ENCODE data around the gene ADH5.

DNA sequence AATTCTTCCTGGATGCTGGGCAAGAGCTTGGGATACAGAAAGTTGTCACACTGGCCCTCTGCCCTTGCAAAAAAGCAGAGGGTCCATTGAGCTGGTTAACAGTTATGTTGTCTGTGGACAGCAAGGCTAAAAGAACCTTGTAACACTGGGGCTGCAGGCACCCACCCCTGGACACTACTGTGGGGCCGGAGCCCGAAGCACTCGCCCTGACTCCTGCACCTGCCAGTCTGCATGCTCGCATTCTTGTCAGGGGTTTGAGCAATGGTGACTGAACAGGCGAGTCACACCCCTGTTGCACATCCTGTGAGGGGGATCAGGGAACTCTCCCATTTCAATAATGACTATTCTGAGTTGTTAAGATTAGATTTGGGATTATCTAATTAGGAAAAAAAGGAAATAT is 31.9 kb upstream of the ADH5 start:
- TF ChIP-seq POLR2AphosphoS5 (IDR thresholded peaks at IDR 0.05) (no peak), POLR2A (IDR thresholded peaks at IDR 0.05; ENCODE audit: low read depth) (no peak)
- TF ChIP-seq, protein P1, sequence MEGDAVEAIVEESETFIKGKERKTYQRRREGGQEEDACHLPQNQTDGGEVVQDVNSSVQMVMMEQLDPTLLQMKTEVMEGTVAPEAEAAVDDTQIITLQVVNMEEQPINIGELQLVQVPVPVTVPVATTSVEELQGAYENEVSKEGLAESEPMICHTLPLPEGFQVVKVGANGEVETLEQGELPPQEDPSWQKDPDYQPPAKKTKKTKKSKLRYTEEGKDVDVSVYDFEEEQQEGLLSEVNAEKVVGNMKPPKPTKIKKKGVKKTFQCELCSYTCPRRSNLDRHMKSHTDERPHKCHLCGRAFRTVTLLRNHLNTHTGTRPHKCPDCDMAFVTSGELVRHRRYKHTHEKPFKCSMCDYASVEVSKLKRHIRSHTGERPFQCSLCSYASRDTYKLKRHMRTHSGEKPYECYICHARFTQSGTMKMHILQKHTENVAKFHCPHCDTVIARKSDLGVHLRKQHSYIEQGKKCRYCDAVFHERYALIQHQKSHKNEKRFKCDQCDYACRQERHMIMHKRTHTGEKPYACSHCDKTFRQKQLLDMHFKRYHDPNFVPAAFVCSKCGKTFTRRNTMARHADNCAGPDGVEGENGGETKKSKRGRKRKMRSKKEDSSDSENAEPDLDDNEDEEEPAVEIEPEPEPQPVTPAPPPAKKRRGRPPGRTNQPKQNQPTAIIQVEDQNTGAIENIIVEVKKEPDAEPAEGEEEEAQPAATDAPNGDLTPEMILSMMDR (IDR thresholded peaks at IDR 0.05), result no peak

Data from esophagus muscularis mucosa (tissue), 3 donors.